ENCODE results near the gene MT1B. TPM values are rescaled to one million over a fixed set of nuclear protein-coding genes. Genes with fewer than 3 reads are reported as not detected.

MT1B gene
- total and polyA plus RNA-seq, 2 of the 13 experiments (the other 11 are each of a cell fraction or from before 2014, with no cell fraction given): 0.89 TPM; not detected in 1

- TF ChIP-seq ZNF280B (CRISPR knock-in tag; IDR thresholded peaks at IDR 0.05; ENCODE audit: borderline replicate concordance) (0 out of 2 replicates have a peak, but pooled peaks have one; percentile 47), THYN1 (CRISPR knock-in tag; IDR thresholded peaks at IDR 0.05; ENCODE audit: borderline replicate concordance, low read depth) (no peak), ZNF749 (CRISPR knock-in tag; IDR thresholded peaks at IDR 0.05; ENCODE audit: borderline replicate concordance) (peak; percentile 49; the same call in 1 of the 2 replicates), SMYD3 (CRISPR knock-in tag; IDR thresholded peaks at IDR 0.05) (no peak; the same call in 1 of the 2 replicates), ELK4 (CRISPR knock-in tag; IDR thresholded peaks at IDR 0.05; ENCODE audit: borderline replicate concordance) (no peak), ZNF317 (CRISPR knock-in tag; IDR thresholded peaks at IDR 0.05) (peak; percentile 83), HINFP (CRISPR knock-in tag; IDR thresholded peaks at IDR 0.05; ENCODE audit: low read depth) (0 out of 2 replicates have a peak, but pooled peaks have one; percentile 7), PAF1 (CRISPR knock-in tag; IDR thresholded peaks at IDR 0.05) (no peak), ZSCAN30 (CRISPR knock-in tag; IDR thresholded peaks at IDR 0.05) (no peak), ZNF326 (CRISPR knock-in tag; IDR thresholded peaks at IDR 0.05; ENCODE audit: borderline replicate concordance) (no peak), ELF4 (CRISPR knock-in tag; IDR thresholded peaks at IDR 0.05; ENCODE audit: borderline replicate concordance) (no peak), ZXDC (CRISPR knock-in tag; IDR thresholded peaks at IDR 0.05) (peak; percentile 72; the same call in 1 of the 2 replicates), ZNF674 (CRISPR knock-in tag; IDR thresholded peaks at IDR 0.05; ENCODE audit: low read depth) (no peak), JUNB (CRISPR knock-in tag; IDR thresholded peaks at IDR 0.05; ENCODE audit: borderline replicate concordance) (no peak), MYPOP (CRISPR knock-in tag; IDR thresholded peaks at IDR 0.05) (peak; percentile 98), SP5 (CRISPR knock-in tag; IDR thresholded peaks at IDR 0.05; ENCODE audit: borderline replicate concordance, low read depth) (peak; percentile 81; the same call in 1 of the 2 replicates)
Observed at GRCh38 chr16:56681939-56682702, 30.4 kb downstream of the MT1B start, which contains the start of gene MT1X (continued).
